NOMO-1 treated with dmso at 0.1 percent for 144 hours (cell line): ENCODE results near the gene CTNND2.
"Not testable (repeated sequence)": the region's sequence is repeated elsewhere in the genome, so short reads cannot be mapped to it uniquely, and the experiment has no call there.

Experiments used
- DNase-seq: peaks from one replicate; lab custom pipeline; 2025; ENCODE audit not compliant: unreplicated experiment; lab: John Stamatoyannopoulos, UW

The CTNND2 gene

DNA sequence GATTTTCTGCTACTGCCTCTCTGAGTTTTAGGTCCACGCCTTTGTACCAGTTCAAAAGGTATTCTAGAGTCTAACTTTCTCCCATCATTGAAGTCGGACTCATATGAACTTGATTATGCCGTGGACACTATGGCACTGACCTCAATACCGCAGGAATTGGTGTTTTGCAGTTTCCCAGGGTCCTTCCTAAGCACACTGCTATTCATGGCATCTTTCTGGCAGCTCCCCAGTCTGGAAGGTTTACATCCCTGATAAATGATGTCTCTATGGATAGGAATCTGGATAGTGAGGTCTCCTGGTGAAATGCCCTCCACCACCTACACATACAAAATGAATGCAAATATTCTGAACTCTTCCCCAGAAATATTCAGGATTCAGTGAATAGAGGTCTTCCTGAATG lies 422.2 kb downstream of the CTNND2 start:
- no peak for DNase-seq

DNA sequence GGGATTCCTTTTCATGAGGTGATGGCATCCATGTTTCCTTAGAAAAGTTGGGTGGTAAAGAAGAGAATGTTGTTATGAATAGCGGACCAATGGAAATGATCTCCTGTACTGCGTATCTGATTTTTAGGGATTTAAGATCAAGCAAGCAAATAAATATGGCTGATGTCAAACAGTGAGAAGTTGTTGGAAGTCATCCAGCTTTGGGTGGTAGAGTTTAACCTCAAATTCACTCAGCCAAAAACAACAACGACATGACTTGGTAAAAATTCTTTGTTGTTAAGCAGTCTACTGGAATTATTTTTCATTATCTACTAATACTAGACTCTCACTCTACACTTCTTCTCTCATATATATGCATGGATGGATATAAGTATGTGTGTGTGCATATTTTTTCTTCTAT lies 426.5 kb downstream of the CTNND2 start:
- DNase-seq = no peak

DNA sequence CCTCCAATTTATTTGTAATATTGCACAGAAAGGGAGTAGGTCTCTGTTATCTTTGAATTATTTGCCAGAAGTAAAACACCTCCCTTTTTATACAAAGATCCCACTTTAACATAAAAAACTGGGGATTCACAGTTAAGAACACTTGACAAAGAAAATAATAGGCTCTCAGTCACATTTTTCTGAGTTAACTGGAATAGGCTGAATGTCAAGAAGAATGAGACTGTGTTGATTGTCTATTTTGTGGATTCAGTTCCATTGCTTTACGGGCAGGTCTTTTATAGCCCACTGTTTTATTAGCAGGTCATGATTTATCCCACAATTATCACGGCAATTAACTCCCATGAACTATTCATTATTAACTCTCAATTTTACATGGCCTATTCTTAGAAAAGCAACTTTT lies 427.4 kb downstream of the CTNND2 start:
- DNase-seq = no peak

DNA sequence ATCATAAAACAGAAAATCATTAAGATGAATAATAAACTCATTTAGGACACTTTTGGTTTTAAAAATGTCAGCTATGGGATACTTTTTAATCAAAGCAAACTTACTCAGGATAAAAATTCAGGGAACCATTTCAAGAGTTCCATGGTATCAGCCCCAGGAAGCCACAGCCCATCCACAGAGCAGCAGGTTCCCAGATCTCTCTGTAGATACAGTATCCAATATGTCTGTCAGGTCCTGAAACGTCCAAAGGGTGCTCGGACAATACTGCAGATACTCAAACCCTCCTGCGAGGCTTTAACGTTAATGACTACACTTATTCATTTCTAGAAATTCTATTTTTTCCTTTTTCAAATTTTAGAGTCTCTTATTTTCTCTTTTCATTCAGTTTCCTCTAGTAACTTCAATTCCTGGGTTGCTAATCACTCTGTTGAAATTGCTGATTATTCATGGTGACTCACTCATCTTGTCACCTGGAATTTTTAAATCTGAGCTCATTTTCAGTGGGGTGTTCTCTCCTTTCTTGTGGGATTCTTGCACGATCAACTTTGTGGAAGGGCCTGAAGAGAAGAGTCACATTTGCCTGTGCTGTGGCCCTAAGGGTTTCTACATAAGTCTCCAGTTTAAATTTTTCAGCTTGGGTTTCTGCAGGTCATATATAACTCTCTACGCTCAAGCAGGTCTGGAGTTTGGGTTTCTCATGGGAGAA lies 435.8 kb downstream of the CTNND2 start:
- no peak for DNase-seq

DNA sequence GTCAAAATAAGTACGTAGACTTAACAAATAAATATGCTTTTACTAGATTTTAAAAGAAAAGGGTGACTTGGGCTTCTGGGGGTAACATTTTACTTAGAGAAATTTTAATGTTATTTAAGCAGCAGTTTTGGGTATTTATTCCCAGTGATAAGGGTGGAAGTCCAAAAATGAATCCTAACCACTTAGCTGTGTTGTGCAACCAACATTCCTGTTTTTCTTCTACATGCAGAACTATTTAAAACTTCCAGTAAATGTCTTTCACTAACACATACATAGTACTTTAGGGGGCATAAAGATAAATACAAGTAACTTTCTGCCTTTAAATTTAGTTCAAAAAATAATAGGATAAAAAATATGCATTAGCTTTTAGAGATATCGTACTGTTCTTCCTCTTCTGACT lies 436.7 kb downstream of the CTNND2 start:
- no peak for DNase-seq

DNA sequence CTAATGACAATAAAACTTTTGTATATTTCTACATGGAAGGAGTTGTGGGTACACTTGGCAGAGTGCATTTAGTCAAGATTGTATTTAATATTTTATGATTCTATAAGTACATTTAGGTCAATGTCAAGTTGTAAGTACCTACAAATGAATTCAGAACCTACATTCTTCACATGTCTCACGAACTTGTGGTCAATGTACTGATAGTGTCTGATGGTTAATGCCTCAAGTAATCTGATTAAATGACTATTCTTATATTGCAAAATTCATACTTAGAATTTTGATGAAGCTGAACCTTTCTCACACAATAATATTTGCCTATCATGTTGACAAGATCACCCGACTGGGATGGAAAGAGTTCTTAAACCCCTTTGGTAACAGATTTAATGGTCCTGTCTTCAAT lies 444.5 kb downstream of the CTNND2 start:
- no peak for DNase-seq

DNA sequence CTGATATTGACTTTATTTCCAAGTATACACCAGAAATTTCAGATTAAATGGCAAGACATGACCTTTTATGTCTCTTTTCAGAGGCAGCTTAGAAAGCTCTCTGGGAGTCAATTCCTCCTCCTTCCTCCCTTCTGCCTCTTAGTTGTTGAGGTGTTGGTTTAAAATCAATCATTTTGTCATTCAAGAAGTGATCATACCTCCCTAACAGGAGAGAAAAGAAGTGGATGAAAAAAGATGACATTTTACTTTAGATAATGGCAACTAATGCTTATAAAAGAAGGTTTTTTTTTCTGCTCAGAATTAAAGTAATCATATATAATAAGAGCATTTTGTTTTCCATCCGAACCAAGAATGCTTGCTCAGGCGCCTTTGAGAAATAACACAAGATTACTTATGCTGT lies 448.7 kb downstream of the CTNND2 start:
- DNase-seq = no peak

DNA sequence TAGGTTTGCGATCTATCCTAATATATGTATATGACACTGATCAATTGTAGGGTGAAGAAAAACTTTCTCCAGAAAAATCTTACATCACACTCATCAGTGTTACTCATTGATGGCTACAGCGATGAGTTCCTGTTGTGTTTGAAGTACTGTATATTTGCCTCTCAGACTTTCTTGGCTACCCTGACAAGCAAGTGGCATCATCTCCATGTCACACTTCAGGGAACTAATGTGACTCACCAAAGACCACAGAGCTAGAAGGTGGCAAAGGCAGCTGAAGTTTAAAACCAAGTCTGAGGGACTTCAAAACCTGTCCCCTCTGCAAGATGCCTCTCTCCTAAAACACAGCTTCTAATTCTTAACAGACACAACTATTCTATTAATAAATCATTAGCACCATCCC lies 451.4 kb downstream of the CTNND2 start:
- DNase-seq = no peak

DNA sequence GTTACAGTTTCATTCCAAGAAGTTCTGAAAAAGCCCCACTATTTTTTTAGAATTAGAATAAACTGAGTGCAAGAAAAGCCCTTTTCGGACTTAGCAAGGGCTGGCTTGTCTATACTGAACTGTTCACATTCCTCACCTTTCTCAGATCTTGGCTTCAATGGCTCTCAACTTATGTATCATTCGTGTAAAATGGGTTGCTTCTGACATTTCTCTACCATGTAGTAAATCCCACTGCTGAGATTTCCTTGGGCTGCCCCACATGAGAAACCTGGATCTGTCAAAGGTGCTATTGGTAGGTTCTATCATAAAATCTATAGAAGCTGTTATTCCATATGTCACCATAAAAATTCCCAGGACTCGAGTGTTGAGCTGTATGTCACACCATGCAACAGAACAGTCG lies 454.3 kb downstream of the CTNND2 start:
- DNase-seq = no peak

DNA sequence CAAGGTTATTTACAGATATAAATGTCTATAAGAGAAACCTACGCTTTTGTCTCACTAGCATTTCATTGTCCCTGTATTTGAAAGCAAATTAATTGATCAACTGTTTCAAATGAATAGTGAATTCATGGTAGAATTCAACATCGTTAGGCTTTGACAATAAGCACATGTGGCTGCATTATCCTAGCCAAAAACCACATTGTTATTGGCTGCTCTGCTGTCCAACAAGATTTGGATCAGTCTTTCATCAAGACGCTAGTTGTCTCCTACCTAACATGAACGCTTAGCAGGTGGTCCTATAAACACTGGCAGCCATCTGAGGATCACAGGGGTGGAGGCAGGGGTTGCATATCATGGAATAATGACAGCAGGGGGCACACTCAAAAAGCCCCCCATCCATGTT lies 455.0 kb downstream of the CTNND2 start:
- DNase-seq = no peak

DNA sequence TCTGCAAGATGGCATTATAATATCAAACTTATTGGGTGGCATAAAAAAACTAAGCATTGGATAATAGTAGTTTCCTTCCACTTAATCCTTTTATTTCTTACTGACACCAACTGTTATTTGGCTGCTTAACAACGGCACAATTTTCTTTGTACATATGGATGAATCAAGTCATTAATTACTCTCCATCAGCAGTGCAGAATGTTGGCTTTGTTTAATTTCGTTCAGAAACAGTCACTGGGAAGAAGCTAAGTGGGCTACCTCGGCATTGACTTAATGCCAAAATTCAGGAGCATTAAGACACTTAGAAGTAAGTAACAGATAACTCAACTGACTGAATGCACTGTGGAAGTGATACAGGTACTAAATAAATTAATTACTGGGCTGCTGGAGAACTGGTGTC lies 460.4 kb downstream of the CTNND2 start:
- no peak for DNase-seq

DNA sequence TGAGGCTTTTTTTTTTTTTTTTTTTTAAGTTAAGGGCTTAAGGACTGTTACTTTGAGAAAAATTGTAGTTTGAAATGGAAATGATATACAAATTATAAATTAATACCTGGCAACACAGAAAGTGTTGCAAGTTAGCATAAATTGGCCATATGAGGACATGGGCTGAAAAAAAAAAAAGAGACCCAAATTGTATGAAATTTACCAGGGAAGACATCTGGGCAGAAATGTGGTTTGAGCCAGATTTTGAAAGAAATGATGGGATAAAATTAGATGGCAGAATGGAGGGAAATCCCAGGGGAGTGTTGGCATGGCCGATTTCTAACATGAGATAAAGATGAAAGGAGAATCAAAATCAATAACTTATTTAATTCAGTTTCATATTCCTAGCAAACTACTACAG lies 472.1 kb downstream of the CTNND2 start:
- no peak for DNase-seq

DNA sequence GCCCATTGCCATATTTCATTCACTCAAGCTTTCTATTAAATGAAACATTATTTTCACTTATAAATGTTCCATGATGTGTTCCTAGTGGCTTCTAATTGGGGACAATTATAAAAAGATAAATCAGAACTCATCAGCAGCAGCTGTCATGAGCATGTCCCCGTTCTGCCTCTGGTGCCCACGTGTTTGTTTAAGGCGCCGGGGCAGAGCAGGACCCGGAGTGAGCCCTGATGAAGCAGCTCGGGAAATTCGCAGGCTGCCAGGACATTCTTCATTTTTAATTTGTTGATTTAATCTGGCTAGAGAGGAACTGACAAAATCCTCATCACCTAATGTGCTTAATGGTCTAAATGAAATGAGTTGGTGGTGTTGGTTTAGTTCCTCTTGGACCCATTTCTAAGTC lies 475.0 kb downstream of the CTNND2 start:
- no peak for DNase-seq

DNA sequence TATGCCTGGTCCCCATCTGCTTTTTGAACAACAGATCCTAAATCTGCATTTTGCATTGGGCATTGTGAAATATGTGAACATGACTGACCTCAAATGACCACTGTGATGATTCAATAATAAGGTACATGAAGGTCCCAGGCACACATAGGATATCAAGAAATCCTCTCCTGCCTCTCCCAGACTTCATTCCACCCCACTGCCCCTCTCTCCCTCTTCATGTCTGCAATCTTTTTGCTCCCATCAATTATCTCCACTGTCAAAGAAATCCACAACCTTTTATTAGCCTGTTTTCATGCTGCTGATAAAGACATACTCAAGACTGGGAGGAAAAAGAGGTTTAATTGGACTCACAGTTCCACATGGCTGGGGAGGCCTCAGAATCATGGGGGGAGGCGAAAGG lies 476.7 kb downstream of the CTNND2 start:
- no peak for DNase-seq

DNA sequence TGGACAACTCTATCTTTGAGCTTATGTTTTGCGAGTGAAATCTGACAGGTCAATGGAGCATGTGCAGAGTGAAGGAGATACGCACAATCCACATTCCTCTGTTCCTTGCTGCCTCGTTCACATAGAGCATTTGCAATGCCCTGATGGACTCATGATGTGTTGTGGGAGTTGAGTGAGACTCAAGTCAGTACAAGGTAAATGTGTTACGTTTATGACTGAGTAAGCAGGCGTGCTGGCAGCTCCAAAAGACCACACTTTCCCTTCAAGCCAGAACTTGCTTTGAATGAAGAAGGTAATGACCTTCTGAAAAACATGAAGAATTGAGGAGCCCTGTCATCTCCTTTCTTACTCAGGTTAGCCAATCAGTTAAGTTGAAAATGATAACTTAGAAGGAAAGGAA lies 477.8 kb downstream of the CTNND2 start:
- no peak for DNase-seq

DNA sequence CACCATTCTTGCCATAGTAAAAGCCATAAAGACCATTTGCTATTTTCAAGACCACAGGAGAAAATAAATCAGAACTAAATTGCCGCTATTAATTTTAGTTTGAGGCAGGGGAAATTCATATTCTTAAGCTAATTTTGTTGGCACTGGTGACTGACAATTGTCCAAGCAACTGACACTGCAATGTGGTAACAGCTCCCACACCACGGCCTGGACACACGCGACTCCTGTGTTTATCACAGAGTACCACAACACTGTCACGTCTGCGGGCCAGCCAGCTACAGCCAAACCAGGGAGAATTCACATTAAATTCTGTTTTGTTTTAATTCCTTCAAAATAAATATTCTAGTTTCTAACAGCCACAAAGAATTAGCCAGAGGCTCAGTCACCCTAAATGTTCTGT lies 481.9 kb downstream of the CTNND2 start:
- no peak for DNase-seq

DNA sequence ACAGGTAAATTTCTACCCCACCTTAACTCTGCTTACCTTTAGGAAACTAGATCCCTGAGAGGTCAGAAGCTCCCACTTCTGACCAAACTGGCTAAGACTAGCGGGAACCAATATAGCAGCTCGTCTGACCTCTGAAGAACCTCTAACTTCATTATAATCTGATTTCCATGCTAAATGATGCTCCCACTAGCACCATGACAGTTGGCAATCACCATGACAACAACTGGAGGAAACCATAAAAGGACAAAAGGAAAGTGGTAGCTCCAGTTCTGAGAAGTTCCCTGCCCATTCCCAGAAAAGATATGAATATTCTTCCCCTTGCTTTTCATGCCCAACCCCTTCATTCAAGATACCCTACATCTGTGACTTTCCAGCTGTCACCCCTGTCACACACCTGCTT lies 483.3 kb downstream of the CTNND2 start:
- DNase-seq = no peak

DNA sequence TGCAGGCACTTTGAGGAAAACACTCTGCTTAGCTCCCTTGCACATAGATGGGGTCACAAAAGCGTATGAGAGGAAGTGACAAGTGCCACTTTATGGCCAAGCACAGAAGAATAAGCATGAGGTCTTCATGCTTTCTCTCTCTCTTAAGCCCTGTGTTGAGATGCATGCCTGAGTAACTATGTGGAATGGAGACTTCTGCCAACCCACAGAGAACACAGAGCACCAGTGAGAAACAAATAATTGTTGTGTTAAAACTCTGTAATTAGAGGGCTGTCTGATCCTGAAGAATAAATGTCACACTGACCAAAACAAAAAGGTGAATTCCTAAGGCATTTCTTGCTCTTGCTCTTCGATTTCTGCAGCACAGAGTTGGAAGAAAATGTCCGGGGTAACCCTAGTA lies 488.5 kb downstream of the CTNND2 start:
- DNase-seq = no peak

DNA sequence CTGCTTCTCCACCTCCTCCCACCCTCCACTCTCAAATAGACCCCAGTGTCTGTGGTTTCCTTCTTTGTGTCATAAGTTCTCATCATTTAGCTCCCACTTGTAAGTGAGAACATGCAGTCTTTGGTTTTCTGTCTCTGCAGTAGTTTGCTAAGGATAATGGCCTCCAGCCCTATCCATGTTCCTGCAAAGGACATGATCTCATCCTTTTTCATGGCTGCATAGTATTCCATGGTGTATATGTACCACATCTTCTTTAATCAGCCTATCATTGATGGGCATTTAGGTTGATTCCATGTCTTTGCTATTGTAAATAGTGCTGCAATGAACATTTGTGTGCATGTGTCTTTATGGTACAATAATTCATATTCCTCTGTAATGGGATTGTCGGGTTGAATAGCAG lies 489.5 kb downstream of the CTNND2 start:
- DNase-seq = not testable (repeated sequence)

DNA sequence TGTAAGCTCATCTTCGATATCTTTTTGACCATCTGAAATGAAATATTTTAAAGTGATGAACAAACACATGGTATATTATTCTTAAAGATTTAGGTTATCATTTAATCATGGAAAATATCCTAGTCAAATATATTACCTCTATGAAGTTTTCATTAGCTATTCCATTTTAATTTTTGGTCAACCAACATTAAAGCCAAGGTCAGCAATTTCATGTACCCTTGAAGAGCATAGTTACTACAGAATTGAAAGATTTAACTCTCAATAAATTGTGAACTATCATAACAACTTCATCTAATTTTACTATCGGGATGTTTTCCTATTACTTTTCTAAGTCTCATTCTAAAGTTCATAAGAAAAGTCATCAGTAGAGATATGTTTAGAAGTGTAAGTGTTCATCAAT lies 492.6 kb downstream of the CTNND2 start:
- no peak for DNase-seq

DNA sequence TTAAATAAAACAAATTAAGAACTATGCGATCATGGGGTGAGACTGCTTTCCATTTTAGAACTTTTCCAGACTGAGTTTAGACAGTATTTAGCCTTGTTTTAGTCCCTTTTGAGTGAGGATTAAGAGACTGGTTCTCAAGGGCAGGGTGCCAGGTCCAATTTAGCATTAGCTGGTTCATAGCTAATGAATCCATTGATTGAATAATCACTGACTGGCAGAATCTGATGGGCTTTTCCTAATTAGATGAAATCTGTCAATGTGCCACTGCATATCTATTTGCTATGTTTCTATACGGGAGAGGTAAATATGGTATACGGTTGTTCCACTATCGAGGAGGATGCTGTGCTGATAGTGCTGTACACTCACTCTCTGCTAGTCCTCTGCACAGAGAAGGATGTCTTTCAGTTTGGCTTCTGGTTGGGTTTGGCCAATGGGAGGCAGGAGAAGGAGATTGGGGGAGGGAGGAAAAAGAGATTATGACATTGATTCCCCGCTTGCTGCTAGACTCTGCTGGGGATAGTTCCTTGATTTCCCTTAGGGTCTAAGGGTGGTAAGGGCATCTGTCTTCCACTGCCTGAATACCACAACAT lies 496.6 kb downstream of the CTNND2 start:
- DNase-seq = no peak

DNA sequence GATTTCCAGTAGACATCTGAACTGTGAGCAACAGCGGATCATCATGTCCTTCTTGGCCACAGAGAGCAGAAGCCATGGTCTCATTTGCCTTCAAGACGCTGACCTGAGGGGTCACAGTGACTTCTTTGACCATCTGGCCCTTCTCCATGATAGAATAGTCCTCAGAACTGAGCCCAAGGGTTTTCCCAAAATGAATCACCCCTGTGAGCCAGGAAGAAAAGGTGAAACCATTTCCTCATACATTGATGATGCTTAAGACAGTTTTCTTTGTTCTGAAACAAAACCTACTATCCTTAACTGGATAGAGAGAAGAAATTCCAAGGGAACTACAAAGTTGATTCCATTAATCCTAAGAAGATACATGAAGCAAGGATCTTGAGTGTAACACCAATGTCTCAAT lies 503.9 kb downstream of the CTNND2 start:
- DNase-seq = no peak

DNA sequence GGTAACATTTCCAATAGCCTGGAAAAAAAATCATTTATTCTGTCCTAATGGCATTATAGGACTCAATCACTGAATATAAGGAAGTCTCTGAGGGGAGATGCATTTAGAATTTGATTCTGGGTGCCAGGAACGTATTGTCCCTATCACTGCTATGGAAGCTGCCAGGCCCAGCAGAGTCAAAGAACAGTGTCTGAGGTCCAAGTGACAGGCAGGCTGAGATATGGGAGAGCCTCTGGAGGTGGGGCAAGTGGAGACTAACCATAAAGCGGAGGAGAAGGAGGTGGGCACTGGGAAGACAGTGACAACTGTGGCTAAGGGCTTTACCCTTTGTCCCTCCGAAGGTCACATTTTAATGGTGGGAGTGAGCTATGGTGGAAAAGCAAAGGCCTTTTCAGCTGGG lies 505.5 kb downstream of the CTNND2 start:
- no peak for DNase-seq
